HG02610 (cell line): ENCODE data around the gene TMEM184A.
A peak's percentile ranks its signal among the peaks of the same experiment; 100 is the strongest.
"Not testable (repeated sequence)": the region's sequence is repeated elsewhere in the genome, so short reads cannot be mapped to it uniquely, and the experiment has no call there.

Source experiments
- ATAC-seq: cut with Tn5 transposase; IDR thresholded peaks from one replicate; pipeline ENCODE4 v1.9.1; 2021; ENCODE audit warnings: mild to moderate bottlenecking, moderate library complexity; ENCODE audit not compliant: unreplicated experiment

The TMEM184A gene

GRCh38 chr7:1590887-1591286 lies 34.9 kb upstream of the TMEM184A start:
- no peak for ATAC-seq

GRCh38 chr7:1590476-1590875 lies 34.5 kb upstream of the TMEM184A start:
- no peak for ATAC-seq

GRCh38 chr7:1588978-1589377 lies 33.0 kb upstream of the TMEM184A start:
- ATAC-seq, result no peak

GRCh38 chr7:1587738-1588137 lies 31.7 kb upstream of the TMEM184A start:
- no peak for ATAC-seq

- ATAC-seq, result no peak
Observed at GRCh38 chr7:1586827-1587705, 31.1 kb upstream of the TMEM184A start.

GRCh38 chr7:1586126-1586826 lies 30.3 kb upstream of the TMEM184A start:
- no peak for ATAC-seq

GRCh38 chr7:1585142-1585981 lies 29.4 kb upstream of the TMEM184A start:
- no peak for ATAC-seq

- ATAC-seq, result no peak
Observed at GRCh38 chr7:1584700-1585099, 28.7 kb upstream of the TMEM184A start.

- not testable (repeated sequence) for ATAC-seq
Observed at GRCh38 chr7:1583241-1583930, 27.4 kb upstream of the TMEM184A start.

GRCh38 chr7:1580422-1581030 lies 24.5 kb upstream of the TMEM184A start:
- no peak for ATAC-seq

GRCh38 chr7:1579481-1580421 lies 23.7 kb upstream of the TMEM184A start:
- no peak for ATAC-seq

GRCh38 chr7:1578513-1578912 lies 22.5 kb upstream of the TMEM184A start:
- ATAC-seq, result no peak

GRCh38 chr7:1576521-1577253 lies 20.7 kb upstream of the TMEM184A start:
- ATAC-seq, result no peak

- ATAC-seq, result no peak
Observed at GRCh38 chr7:1575809-1576208, 19.8 kb upstream of the TMEM184A start.

- ATAC-seq, result no peak
Observed at GRCh38 chr7:1572111-1572822, 16.3 kb upstream of the TMEM184A start.

GRCh38 chr7:1569833-1570632 lies 14.0 kb upstream of the TMEM184A start, which contains the start of gene PSMG3:
Gene PSMG3 (minus strand): TSS chr7:1570032. CDS start chr7:1569339, 693 bp downstream.
- peak; percentile 89 for ATAC-seq

GRCh38 chr7:1569440-1569832 lies 13.4 kb upstream of the TMEM184A start:
- peak; percentile 10 for ATAC-seq
